Liver (tissue), 3 donors: ENCODE measurements around the gene NEAT1.
A peak's percentile ranks its signal among the peaks of the same experiment; 100 is the strongest.

Source experiments
- CTCF ChIP-seq: fragments of 150-350 bp; IDR thresholded peaks from 2 replicates; pipeline ENCODE4 v1.5.1; 2017; ENCODE audit warnings: improper control_type of control experiment, low read depth, low read length; ENCODE audit not compliant: missing input control
- EGR1 ChIP-seq, 2 donors: IDR thresholded peaks; 2 replicates each; pipeline ENCODE4 v1.6.1; 2016 to 2018; ENCODE audit warnings: antibody characterized with exemption in 2 of 2, low read depth in 2 of 2
- FOXA1 ChIP-seq: IDR thresholded peaks from 2 replicates; pipeline ENCODE4 v1.6.1; 2016; ENCODE audit warnings: antibody characterized with exemption
- GABPA ChIP-seq, 2 donors: IDR thresholded peaks in 1 of 2; conservative IDR thresholded peaks in 1 of 2; 2 replicates each; pipeline ENCODE4 v1.6.1; 2016; ENCODE audit warnings: antibody characterized with exemption in 2 of 2, mild to moderate bottlenecking in 1 of 2, moderate library complexity in 1 of 2
- HNF4A ChIP-seq, 2 donors: conservative IDR thresholded peaks; 2 replicates each; pipeline ENCODE4 v1.6.1; 2016; ENCODE audit warnings: antibody characterized with exemption in 2 of 2, mild to moderate bottlenecking in 2 of 2
- JUND ChIP-seq, 2 donors: IDR thresholded peaks; 2 replicates each; pipeline ENCODE4 v1.6.1; 2016; ENCODE audit warnings: antibody characterized with exemption in 2 of 2
- MAX ChIP-seq: IDR thresholded peaks from 2 replicates; pipeline ENCODE4 v1.6.1; 2016; ENCODE audit warnings: antibody characterized with exemption
- RAD21 ChIP-seq, 2 donors: IDR thresholded peaks; 2 replicates each; pipeline ENCODE4 v1.6.1; 2016; ENCODE audit warnings: antibody characterized with exemption in 2 of 2, mild to moderate bottlenecking in 2 of 2
- REST ChIP-seq: IDR thresholded peaks from 2 replicates; pipeline ENCODE4 v1.6.1; 2016; ENCODE audit warnings: antibody characterized with exemption, mild to moderate bottlenecking
- RXRA ChIP-seq, 2 donors: IDR thresholded peaks; 2 replicates each; pipeline ENCODE4 v1.6.1; 2017 to 2018; ENCODE audit warnings: antibody characterized with exemption in 2 of 2, mild to moderate bottlenecking in 1 of 2
- SP1 ChIP-seq: IDR thresholded peaks from 2 replicates; pipeline ENCODE4 v1.6.1; 2018; ENCODE audit warnings: antibody characterized with exemption, mild to moderate bottlenecking
- TAF1 ChIP-seq: conservative IDR thresholded peaks from 2 replicates; pipeline ENCODE4 v1.6.1; 2016; ENCODE audit warnings: antibody characterized with exemption, mild to moderate bottlenecking
- YY1 ChIP-seq: IDR thresholded peaks from 2 replicates; pipeline ENCODE4 v1.6.1; 2016; ENCODE audit warnings: antibody characterized with exemption, mild to moderate bottlenecking
- ZBTB33 ChIP-seq: IDR thresholded peaks from 2 replicates; pipeline ENCODE4 v1.6.1; 2016; ENCODE audit warnings: antibody characterized with exemption
- donor health status: healthy.
- donor health status: healthy.

- peak; percentile 67 to 70 for TF ChIP-seq HNF4A (conservative IDR thresholded peaks at IDR 0.05)
- no peak for TF ChIP-seq CTCF
- TF ChIP-seq YY1, result peak; percentile 69
- no peak for TF ChIP-seq TAF1
- no peak for TF ChIP-seq JUND (IDR thresholded peaks at IDR 0.05)
- no peak for TF ChIP-seq ZBTB33
- TF ChIP-seq SP1, result no peak
- peak in 1 of 2 donors; percentile 45 for TF ChIP-seq GABPA (IDR thresholded peaks at IDR 0.05 in 1 of 2, conservative IDR thresholded peaks at IDR 0.05 in 1 of 2)
- no peak for TF ChIP-seq RXRA (IDR thresholded peaks at IDR 0.05)
- no peak for TF ChIP-seq MAX
- TF ChIP-seq REST, result no peak
- TF ChIP-seq EGR1 (IDR thresholded peaks at IDR 0.05; ENCODE audit: low read depth in 2 of 2), result no peak
- TF ChIP-seq FOXA1, result no peak
- no peak for TF ChIP-seq RAD21 (IDR thresholded peaks at IDR 0.05)
Measured at GRCh38 chr11:65381716-65382032, 40.9 kb upstream of the NEAT1 start.
